GM19023 (cell line): ENCODE measurements around the gene LARP7.
A peak's percentile ranks its signal among the peaks of the same experiment; 100 is the strongest.
"Not testable (repeated sequence)": the region's sequence is repeated elsewhere in the genome, so short reads cannot be mapped to it uniquely, and the experiment has no call there.

Source experiments
- ATAC-seq: cut with Tn5 transposase; IDR thresholded peaks from one replicate; pipeline ENCODE4 v1.9.1; 2021; ENCODE audit warnings: mild to moderate bottlenecking, moderate library complexity; ENCODE audit not compliant: unreplicated experiment

Gene LARP7

DNA sequence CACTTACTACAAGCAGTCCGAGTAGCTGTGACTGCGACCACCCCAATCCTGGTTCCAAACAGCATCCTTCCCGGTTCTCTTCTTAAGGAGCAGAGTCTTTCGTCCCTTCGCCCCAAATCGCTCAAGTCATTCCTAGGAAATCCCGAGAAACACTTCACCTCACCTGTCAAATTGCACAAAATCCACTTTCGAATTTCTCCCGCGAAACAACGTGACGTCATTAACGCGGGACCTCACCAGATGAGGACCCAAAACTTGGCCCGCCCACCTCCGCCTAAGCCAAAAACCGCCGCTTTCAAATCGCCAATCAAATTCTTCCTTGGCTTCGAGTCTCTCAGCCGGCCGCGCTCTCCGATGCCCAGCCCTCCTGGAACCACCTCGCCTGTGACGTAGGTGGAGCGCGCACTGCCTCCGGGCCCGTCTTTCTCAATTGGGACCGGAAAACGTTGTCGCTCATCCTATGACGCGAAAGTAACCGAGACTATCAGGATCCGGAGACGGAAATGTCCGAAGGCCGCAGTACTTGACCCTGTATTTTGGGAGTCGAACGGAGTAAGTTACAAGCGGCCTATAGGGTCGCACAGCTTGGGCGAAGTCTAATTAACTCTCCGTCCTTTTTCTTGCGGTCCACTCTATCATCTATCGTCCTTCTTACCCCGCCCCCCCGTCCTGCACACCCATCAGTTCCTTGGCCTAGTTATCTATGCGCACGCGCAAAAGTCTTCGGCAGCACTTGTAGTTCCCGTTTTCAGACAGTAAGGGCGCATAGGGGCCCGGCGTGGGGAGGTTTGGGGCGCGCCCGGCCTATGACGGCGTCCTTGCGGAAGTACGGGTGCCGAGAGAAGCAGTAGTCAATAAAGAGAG lies at the start of gene LARP7, which contains the start of gene ZGRF1:
Gene LARP7 (plus strand): TSS at position 456 of the 864 bp plus-strand sequence. CDS start 7,527 bp downstream, outside the sequence.
Gene ZGRF1 (minus strand): TSS at position 222 of the 864 bp plus-strand sequence. CDS start 3,733 bp downstream, outside the sequence.
- ATAC-seq: peak; percentile 95

- no peak for ATAC-seq
Measured at GRCh38 chr4:112589206-112589605, 47.7 kb upstream of the LARP7 start.

GRCh38 chr4:112591593-112591992 lies 45.4 kb upstream of the LARP7 start:
- ATAC-seq: no peak

DNA sequence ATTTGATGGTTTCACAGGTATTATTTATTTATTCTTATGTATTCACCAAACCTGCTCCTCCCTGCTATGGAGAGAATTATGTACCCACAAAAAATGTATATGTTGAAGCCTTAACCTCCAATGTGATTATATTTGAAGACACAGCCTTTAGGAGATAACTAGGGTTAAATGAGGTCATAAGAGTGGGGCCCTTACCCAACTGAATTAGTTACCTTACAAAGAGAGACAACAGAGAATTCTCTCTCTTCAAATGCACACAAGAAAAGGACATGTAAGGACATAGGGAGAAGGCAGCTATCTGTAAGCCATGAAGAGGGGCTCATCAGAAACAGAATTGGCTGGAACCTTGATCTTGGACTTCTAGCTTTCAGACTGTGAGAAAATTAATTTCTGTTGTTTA lies 44.2 kb upstream of the LARP7 start:
- no peak for ATAC-seq

- no peak for ATAC-seq
Measured at GRCh38 chr4:112593438-112594133, 43.4 kb upstream of the LARP7 start.

DNA sequence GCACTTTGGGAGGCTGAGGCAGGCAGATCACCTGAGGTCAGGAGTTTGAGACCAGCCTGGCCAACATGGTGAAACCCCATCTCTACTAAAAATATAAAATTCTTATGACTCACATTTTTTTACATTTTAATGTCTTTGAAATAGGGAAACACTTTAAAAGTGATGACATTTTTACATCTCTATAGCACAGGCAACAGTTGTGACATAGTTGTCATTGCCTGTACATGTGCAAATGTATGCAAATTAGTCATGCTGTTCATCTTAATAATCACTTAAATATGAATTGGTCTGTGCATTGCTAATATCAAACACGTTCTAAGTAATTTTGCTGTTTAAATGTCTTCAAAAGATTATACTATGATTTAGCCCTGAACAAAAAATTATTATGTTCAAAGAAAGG lies 42.0 kb upstream of the LARP7 start:
- ATAC-seq: no peak

- ATAC-seq: peak; percentile 70
Measured at GRCh38 chr4:112604589-112604988, 32.4 kb upstream of the LARP7 start.

DNA sequence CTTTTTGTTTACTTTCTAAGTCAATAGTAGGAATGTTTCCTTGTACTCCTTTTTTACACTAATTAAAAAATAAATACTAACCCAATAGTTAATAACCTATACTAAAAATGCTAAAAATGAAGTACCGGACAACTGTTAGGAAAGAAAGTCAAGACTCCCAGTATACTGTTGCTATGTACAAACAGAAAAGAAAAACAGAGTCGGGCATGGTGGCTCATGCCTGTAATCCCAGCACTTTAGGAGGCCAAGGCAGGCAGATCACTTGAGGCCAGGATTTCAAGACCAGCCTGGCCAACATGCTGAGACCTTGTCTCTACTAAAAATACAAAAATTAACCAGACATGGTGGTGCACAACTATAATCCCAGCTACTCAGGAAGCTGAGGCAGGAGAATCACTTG lies 24.1 kb upstream of the LARP7 start:
- not testable (repeated sequence) for ATAC-seq

DNA sequence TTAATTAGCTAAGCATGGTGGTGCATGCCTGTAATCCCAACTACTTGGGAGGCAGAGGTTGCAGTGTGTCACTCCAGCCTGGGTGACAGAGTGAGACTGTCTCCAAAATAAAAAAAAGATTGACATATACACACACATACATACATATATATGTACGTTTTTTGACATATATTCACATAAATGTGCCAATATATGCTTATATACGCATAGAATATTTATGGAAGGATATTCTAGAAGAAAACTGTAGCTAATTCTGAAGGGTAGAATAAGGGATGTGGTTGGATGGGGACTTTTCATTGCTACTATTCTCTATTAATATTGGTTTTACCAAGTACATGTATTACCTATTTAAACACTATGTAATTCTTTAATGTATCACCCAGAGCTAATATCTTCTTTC lies 20.0 kb upstream of the LARP7 start:
- ATAC-seq: no peak

GRCh38 chr4:112626228-112626627 lies 10.7 kb upstream of the LARP7 start:
- no peak for ATAC-seq

GRCh38 chr4:112633477-112634235 lies 3.3 kb upstream of the LARP7 start:
- no peak for ATAC-seq

- ATAC-seq: no peak
Measured at GRCh38 chr4:112637552-112637866, 566 bp downstream of the LARP7 start.

- no peak for ATAC-seq
Measured at GRCh38 chr4:112642526-112642925, 5.6 kb downstream of the LARP7 start.

DNA sequence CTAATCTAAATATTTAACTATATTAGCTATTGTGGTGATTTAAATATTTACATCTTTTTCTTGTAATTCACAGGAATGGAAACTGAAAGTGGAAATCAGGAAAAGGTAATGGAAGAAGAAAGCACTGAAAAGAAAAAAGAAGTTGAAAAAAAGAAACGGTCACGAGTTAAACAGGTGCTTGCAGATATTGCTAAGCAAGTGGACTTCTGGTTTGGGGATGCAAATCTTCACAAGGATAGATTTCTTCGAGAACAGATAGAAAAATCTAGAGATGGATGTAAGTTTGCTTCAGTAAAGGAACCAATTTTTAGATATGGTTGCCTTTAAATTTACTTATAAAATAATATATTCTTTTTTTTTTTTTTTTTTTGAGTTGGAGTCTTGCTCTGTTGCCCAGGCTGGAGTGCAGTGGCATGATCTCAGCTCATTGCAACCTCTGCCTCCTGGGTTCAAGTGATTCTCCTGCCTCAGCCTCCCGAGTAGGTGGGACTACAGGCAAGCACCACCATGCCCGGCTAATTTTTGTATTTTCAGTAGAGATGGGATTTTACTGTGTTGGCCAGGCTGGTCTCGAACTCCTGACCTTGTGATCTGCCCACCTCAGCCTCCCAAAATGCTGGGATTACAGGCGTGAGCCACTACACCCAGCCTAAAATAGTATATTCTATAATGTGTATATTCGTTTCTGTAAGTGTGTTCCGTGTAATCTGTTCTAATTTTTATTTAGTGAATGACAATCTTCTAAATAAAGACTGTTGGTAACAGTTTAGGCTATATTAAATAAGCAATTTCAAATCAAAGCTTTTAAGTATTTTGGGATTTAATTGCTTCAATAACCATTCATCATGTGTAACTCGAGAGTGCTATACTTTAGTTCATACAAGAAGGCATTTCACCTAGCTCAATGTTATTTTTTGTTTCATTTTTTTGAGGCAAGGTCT lies 7.9 kb downstream of the LARP7 start:
- ATAC-seq: not testable (repeated sequence)

GRCh38 chr4:112645541-112646329 lies 8.8 kb downstream of the LARP7 start:
- no peak for ATAC-seq

GRCh38 chr4:112646632-112647537 lies 9.9 kb downstream of the LARP7 start:
- no peak for ATAC-seq

DNA sequence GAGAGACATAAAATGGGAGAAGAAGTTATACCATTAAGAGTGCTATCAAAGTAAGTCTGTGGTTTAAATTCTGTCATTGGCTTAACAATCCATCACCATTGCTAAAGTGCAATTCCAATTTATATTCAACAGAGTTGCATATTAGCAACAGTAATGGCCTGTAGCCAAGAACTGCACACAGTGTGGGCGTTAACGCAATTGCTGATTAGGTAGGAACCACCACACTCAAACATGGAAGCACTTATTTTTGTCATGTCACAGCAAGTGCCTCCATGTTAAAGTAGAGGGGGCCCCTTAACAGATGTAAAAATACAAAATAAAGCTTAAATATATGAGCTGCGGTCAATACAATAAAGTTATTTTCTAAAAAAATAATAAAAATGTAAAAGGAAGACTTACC lies 10.8 kb downstream of the LARP7 start:
- ATAC-seq: no peak

- no peak for ATAC-seq
Measured at GRCh38 chr4:112648263-112649054, 11.5 kb downstream of the LARP7 start.
